HG03025 (cell line): ENCODE data around the gene SUB1.

ENCODE experiments used
- ATAC-seq: cut with Tn5 transposase; IDR thresholded peaks from one replicate; pipeline ENCODE4 v1.9.1; 2021; ENCODE audit warnings: mild to moderate bottlenecking, moderate library complexity; ENCODE audit not compliant: unreplicated experiment, low FRiP score

The SUB1 gene

GRCh38 chr5:32563614-32564013, 21.7 kb upstream of the SUB1 start:
- ATAC-seq: no peak

GRCh38 chr5:32565145-32565544, 20.2 kb upstream of the SUB1 start:
- no peak for ATAC-seq

GRCh38 chr5:32566319-32567111, 18.8 kb upstream of the SUB1 start:
- ATAC-seq: no peak

- no peak for ATAC-seq
Measured at GRCh38 chr5:32571128-32571527, 14.2 kb upstream of the SUB1 start.

GRCh38 chr5:32572778-32573480, 12.4 kb upstream of the SUB1 start:
- ATAC-seq: peak; percentile 93

- peak; percentile 5 for ATAC-seq
Measured at GRCh38 chr5:32573481-32573854, 11.9 kb upstream of the SUB1 start.

GRCh38 chr5:32574540-32575175, 10.7 kb upstream of the SUB1 start:
- ATAC-seq: no peak

GRCh38 chr5:32578363-32578762, 7.0 kb upstream of the SUB1 start:
- no peak for ATAC-seq

GRCh38 chr5:32578764-32579163, 6.6 kb upstream of the SUB1 start:
- no peak for ATAC-seq

GRCh38 chr5:32581010-32581785, 4.2 kb upstream of the SUB1 start:
- ATAC-seq: no peak

GRCh38 chr5:32583582-32584232, 1.6 kb upstream of the SUB1 start:
- ATAC-seq: peak; percentile 68

- ATAC-seq: no peak
Measured at GRCh38 chr5:32584646-32585045, 711 bp upstream of the SUB1 start.

GRCh38 chr5:32585122-32585445, 273 bp upstream of the SUB1 start:
- no peak for ATAC-seq

- ATAC-seq: no peak
Measured at GRCh38 chr5:32586276-32586599, 881 bp downstream of the SUB1 start.

GRCh38 chr5:32587067-32587551, 1.8 kb downstream of the SUB1 start:
- ATAC-seq: no peak

- no peak for ATAC-seq
Measured at GRCh38 chr5:32589416-32589815, 4.1 kb downstream of the SUB1 start.

GRCh38 chr5:32589942-32590869, 4.8 kb downstream of the SUB1 start:
- no peak for ATAC-seq

GRCh38 chr5:32595118-32595517, 9.8 kb downstream of the SUB1 start:
- ATAC-seq: no peak

- no peak for ATAC-seq
Measured at GRCh38 chr5:32597041-32597629, 11.8 kb downstream of the SUB1 start.
